ENCODE data around the gene KLHL15.

Gene KLHL15

GRCh38 chrX:24024819-24025740 lies 1.9 kb downstream of the KLHL15 start:
- DNase-seq, result peak; percentile 85
- Mint-ChIP-seq H3K4me1 (peaks cover 32% of the 10 kb centered on the region), H3K27ac (peak overlapping the region; percentile 94), H3K9me3 (no peaks in the 10 kb centered on the region), H3K4me3 (peak overlapping the region; percentile 85), H3K36me3 (peaks cover 12% of the 10 kb centered on the region), H3K27me3 (peaks cover 3% of the 10 kb centered on the region)
- CTCF ChIA-PET, result interaction anchor here (0.6 to 2.3 kb wide), 4 partner anchors 27 to 123 kb away, joined by 3 to 10 read pairs (median 4); partner anchors contain the start of genes APOO, CXorf58 and EIF2S3

GRCh38 chrX:24023972-24024669 lies 2.9 kb downstream of the KLHL15 start:
- H3K4me3 Mint-ChIP-seq, result peak overlapping the region; percentile 85
- H3K27ac Mint-ChIP-seq, result peak overlapping the region; percentile 94
- CTCF ChIA-PET, result interaction anchor here (0.6 kb wide), 1 partner anchor 28 kb away, joined by 3 read pairs; no protein-coding TSS in a partner anchor
- H3K27me3 Mint-ChIP-seq, result no peaks in the 10 kb centered on the region
- DNase-seq, result no peak
- peaks cover 40% of the 10 kb centered on the region for H3K4me1 Mint-ChIP-seq
- no peaks in the 10 kb centered on the region for H3K9me3 Mint-ChIP-seq
- peaks cover 16% of the 10 kb centered on the region for H3K36me3 Mint-ChIP-seq

GRCh38 chrX:24023544-24023943 lies 3.4 kb downstream of the KLHL15 start:
- Mint-ChIP-seq H3K27me3 (no peaks in the 10 kb centered on the region), H3K4me3 (peak overlapping the region; percentile 85), H3K36me3 (peaks cover 16% of the 10 kb centered on the region), H3K27ac (peak overlapping the region; percentile 91), H3K9me3 (no peaks in the 10 kb centered on the region), H3K4me1 (peaks cover 40% of the 10 kb centered on the region)
- CTCF ChIA-PET, result no interaction called here
- DNase-seq, result no peak

- no peak for DNase-seq
- peaks cover 20% of the 10 kb centered on the region for H3K36me3 Mint-ChIP-seq
- peaks cover 35% of the 10 kb centered on the region for H3K4me1 Mint-ChIP-seq
- CTCF ChIA-PET, result no interaction called here
- H3K9me3 Mint-ChIP-seq, result no peaks in the 10 kb centered on the region
- no peaks in the 10 kb centered on the region for H3K27me3 Mint-ChIP-seq
- peak overlapping the region; percentile 11 for H3K27ac Mint-ChIP-seq
- no peak overlapping the region for H3K4me3 Mint-ChIP-seq
Observed at GRCh38 chrX:24020306-24020876, 6.6 kb downstream of the KLHL15 start.

- no peaks in the 10 kb centered on the region for H3K9me3 Mint-ChIP-seq
- no peak overlapping the region for H3K27ac Mint-ChIP-seq
- no peak overlapping the region for H3K4me3 Mint-ChIP-seq
- peaks cover 24% of the 10 kb centered on the region for H3K36me3 Mint-ChIP-seq
- H3K27me3 Mint-ChIP-seq, result no peaks in the 10 kb centered on the region
- peak; percentile 25 for DNase-seq
- CTCF ChIA-PET, result no interaction called here
- peaks cover 44% of the 10 kb centered on the region for H3K4me1 Mint-ChIP-seq
Observed at GRCh38 chrX:24019448-24019847, 7.5 kb downstream of the KLHL15 start.

GRCh38 chrX:24018809-24019208 lies 8.2 kb downstream of the KLHL15 start:
- Mint-ChIP-seq H3K27ac (no peak overlapping the region), H3K4me3 (no peak overlapping the region), H3K27me3 (no peaks in the 10 kb centered on the region), H3K36me3 (peaks cover 26% of the 10 kb centered on the region), H3K9me3 (no peaks in the 10 kb centered on the region), H3K4me1 (peaks cover 47% of the 10 kb centered on the region)
- CTCF ChIA-PET, result no interaction called here
- DNase-seq, result no peak

GRCh38 chrX:24017674-24018073 lies 9.3 kb downstream of the KLHL15 start:
- Mint-ChIP-seq H3K4me3 (no peak overlapping the region), H3K9me3 (no peaks in the 10 kb centered on the region), H3K27me3 (no peaks in the 10 kb centered on the region), H3K27ac (no peak overlapping the region), H3K4me1 (peaks cover 42% of the 10 kb centered on the region), H3K36me3 (peaks cover 22% of the 10 kb centered on the region)
- CTCF ChIA-PET, result no interaction called here
- no peak for DNase-seq

GRCh38 chrX:24014388-24015018 lies 12.5 kb downstream of the KLHL15 start:
- Mint-ChIP-seq H3K4me1 (peaks cover 29% of the 10 kb centered on the region), H3K36me3 (peaks cover 23% of the 10 kb centered on the region), H3K9me3 (no peaks in the 10 kb centered on the region), H3K27me3 (no peaks in the 10 kb centered on the region), H3K27ac (peak overlapping the region; percentile 78), H3K4me3 (peak overlapping the region; percentile 46)
- peak; percentile 27 for DNase-seq
- CTCF ChIA-PET, result interaction anchor here (0.6 kb wide), 1 partner anchor 110 kb away, joined by 3 read pairs; no protein-coding TSS in a partner anchor

- Mint-ChIP-seq H3K9me3 (no peaks in the 10 kb centered on the region), H3K27ac (peak overlapping the region; percentile 24), H3K27me3 (no peaks in the 10 kb centered on the region), H3K4me3 (no peak overlapping the region), H3K36me3 (peaks cover 26% of the 10 kb centered on the region), H3K4me1 (peaks cover 34% of the 10 kb centered on the region)
- DNase-seq, result no peak
- CTCF ChIA-PET, result interaction anchor here (1.3 kb wide), 1 partner anchor 23 kb away, joined by 4 read pairs; no protein-coding TSS in a partner anchor
Observed at GRCh38 chrX:24012266-24012665, 14.7 kb downstream of the KLHL15 start.

GRCh38 chrX:24005867-24006266 lies 21.1 kb downstream of the KLHL15 start:
- Mint-ChIP-seq H3K4me3 (no peak overlapping the region), H3K36me3 (peaks cover 22% of the 10 kb centered on the region), H3K4me1 (peaks cover 16% of the 10 kb centered on the region), H3K27ac (no peak overlapping the region), H3K9me3 (no peaks in the 10 kb centered on the region), H3K27me3 (no peaks in the 10 kb centered on the region)
- CTCF ChIA-PET, result no interaction called here
- DNase-seq, result no peak

- no peaks in the 10 kb centered on the region for H3K27me3 Mint-ChIP-seq
- peaks cover 11% of the 10 kb centered on the region for H3K4me1 Mint-ChIP-seq
- H3K36me3 Mint-ChIP-seq, result peaks cover 17% of the 10 kb centered on the region
- H3K9me3 Mint-ChIP-seq, result no peaks in the 10 kb centered on the region
- no peak overlapping the region for H3K4me3 Mint-ChIP-seq
- CTCF ChIA-PET, result no interaction called here
- H3K27ac Mint-ChIP-seq, result no peak overlapping the region
- no peak for DNase-seq
Observed at GRCh38 chrX:24005028-24005427, 22.0 kb downstream of the KLHL15 start.

GRCh38 chrX:24002792-24003191 lies 24.2 kb downstream of the KLHL15 start:
- H3K4me3 Mint-ChIP-seq, result no peak overlapping the region
- H3K27me3 Mint-ChIP-seq, result no peaks in the 10 kb centered on the region
- CTCF ChIA-PET, result no interaction called here
- H3K27ac Mint-ChIP-seq, result no peak overlapping the region
- no peak for DNase-seq
- peaks cover 19% of the 10 kb centered on the region for H3K36me3 Mint-ChIP-seq
- no peaks in the 10 kb centered on the region for H3K9me3 Mint-ChIP-seq
- peaks cover 3% of the 10 kb centered on the region for H3K4me1 Mint-ChIP-seq

- Mint-ChIP-seq H3K9me3 (no peaks in the 10 kb centered on the region), H3K4me1 (peaks cover 3% of the 10 kb centered on the region), H3K4me3 (no peak overlapping the region), H3K27ac (no peak overlapping the region), H3K27me3 (no peaks in the 10 kb centered on the region), H3K36me3 (peaks cover 19% of the 10 kb centered on the region)
- CTCF ChIA-PET, result no interaction called here
- no peak for DNase-seq
Observed at GRCh38 chrX:24002167-24002566, 24.8 kb downstream of the KLHL15 start.

- no peak for DNase-seq
- H3K27ac Mint-ChIP-seq, result no peak overlapping the region
- H3K9me3 Mint-ChIP-seq, result no peaks in the 10 kb centered on the region
- H3K4me1 Mint-ChIP-seq, result no peaks in the 10 kb centered on the region
- no peaks in the 10 kb centered on the region for H3K27me3 Mint-ChIP-seq
- CTCF ChIA-PET, result no interaction called here
- H3K4me3 Mint-ChIP-seq, result no peak overlapping the region
- H3K36me3 Mint-ChIP-seq, result peaks cover 18% of the 10 kb centered on the region
Observed at GRCh38 chrX:23999671-24000070, 27.3 kb downstream of the KLHL15 start.
